KMS-11 (cell line): ENCODE results near the gene LST1.

Experiments
- H2AFZ ChIP-seq: fragments of 200-600 bp; sonication (generic); 2 replicates; pipeline ENCODE4 v1.6.1; 2016; ENCODE audit warnings: antibody characterized with exemption, mixed run types, low read depth
- H3K27ac ChIP-seq: fragments of 200-600 bp; sonication (generic); 2 replicates; pipeline ENCODE4 v1.6.1; 2016; ENCODE audit warnings: mild to moderate bottlenecking, mixed run types
- H3K27me3 ChIP-seq: fragments of 200-600 bp; sonication (generic); 2 replicates; pipeline ENCODE4 v1.6.1; 2017; ENCODE audit warnings: mild to moderate bottlenecking, low read depth, mixed run types, moderate library complexity; ENCODE audit not compliant: insufficient read depth
- H3K36me3 ChIP-seq: fragments of 200-600 bp; sonication (generic); 2 replicates; pipeline ENCODE4 v1.6.1; 2017; ENCODE audit warnings: mild to moderate bottlenecking, mixed run types; ENCODE audit not compliant: insufficient read depth
- H3K4me1 ChIP-seq: fragments of 200-600 bp; sonication (generic); 2 replicates; pipeline ENCODE4 v1.6.1; 2016; ENCODE audit warnings: mild to moderate bottlenecking, low read depth, mixed run types; ENCODE audit not compliant: poor library complexity, severe bottlenecking
- H3K4me2 ChIP-seq: fragments of 200-600 bp; sonication (generic); 2 replicates; pipeline ENCODE4 v1.7.0; 2016; ENCODE audit warnings: mild to moderate bottlenecking, mixed run types
- H3K4me3 ChIP-seq: fragments of 200-600 bp; sonication (generic); IDR thresholded peaks from 2 replicates; pipeline ENCODE4 v1.6.1; 2017; ENCODE audit warnings: low read depth, low read length, mixed read lengths; ENCODE audit not compliant: insufficient read depth
- H3K79me2 ChIP-seq: fragments of 200-600 bp; sonication (generic); 2 replicates; pipeline ENCODE4 v1.6.1; 2016; ENCODE audit warnings: low read depth, mixed run types; ENCODE audit not compliant: insufficient read depth
- H3K9ac ChIP-seq: fragments of 200-600 bp; sonication (generic); 2 replicates; pipeline ENCODE4 v1.6.1; 2016; ENCODE audit warnings: mild to moderate bottlenecking, mixed run types
- H4K20me1 ChIP-seq: fragments of 200-600 bp; sonication (generic); 2 replicates; pipeline ENCODE4 v1.6.1; 2016; ENCODE audit warnings: mild to moderate bottlenecking, mixed run types; ENCODE audit not compliant: insufficient read depth
- CTCF ChIP-seq: fragments of 200-600 bp; sonication (generic); conservative IDR thresholded peaks from 2 replicates; pipeline ENCODE4 v1.6.1; 2017; ENCODE audit warnings: low read depth, mild to moderate bottlenecking, antibody characterized with exemption, low read length, moderate library complexity, mixed read lengths

LST1 gene

GRCh38 chr6:31576897-31577578 is 9.0 kb upstream of the LST1 start:
- Histone ChIP-seq H3K36me3 (no peaks in the 10 kb centered on the region), H3K27ac (no peak overlapping the region), H3K4me1 (peaks cover 20% of the 10 kb centered on the region), H4K20me1 (no peaks in the 10 kb centered on the region), H3K27me3 (peaks cover 59% of the 10 kb centered on the region), H3K79me2 (no peaks in the 10 kb centered on the region), H3K4me2 (no peak overlapping the region), H2AFZ (no peak overlapping the region), H3K4me3 (no peak overlapping the region), H3K9ac (no peak overlapping the region)
- no peak for TF ChIP-seq CTCF

GRCh38 chr6:31577579-31577966 is 8.5 kb upstream of the LST1 start:
- no peak overlapping the region for H3K4me2 ChIP-seq
- TF ChIP-seq CTCF = no peak
- H3K4me3 ChIP-seq = no peak overlapping the region
- H3K9ac ChIP-seq = no peak overlapping the region
- no peaks in the 10 kb centered on the region for H3K36me3 ChIP-seq
- peaks cover 54% of the 10 kb centered on the region for H3K27me3 ChIP-seq
- H3K79me2 ChIP-seq = no peaks in the 10 kb centered on the region
- H4K20me1 ChIP-seq = no peaks in the 10 kb centered on the region
- H3K4me1 ChIP-seq = peaks cover 20% of the 10 kb centered on the region
- H3K27ac ChIP-seq = no peak overlapping the region
- H2AFZ ChIP-seq = no peak overlapping the region

GRCh38 chr6:31578184-31579118 is 7.6 kb upstream of the LST1 start:
- H3K79me2 ChIP-seq = no peaks in the 10 kb centered on the region
- no peak overlapping the region for H3K9ac ChIP-seq
- H3K4me2 ChIP-seq = no peak overlapping the region
- no peaks in the 10 kb centered on the region for H4K20me1 ChIP-seq
- peaks cover 50% of the 10 kb centered on the region for H3K27me3 ChIP-seq
- TF ChIP-seq CTCF = no peak
- H3K4me1 ChIP-seq = peaks cover 25% of the 10 kb centered on the region
- no peak overlapping the region for H3K4me3 ChIP-seq
- no peak overlapping the region for H2AFZ ChIP-seq
- H3K36me3 ChIP-seq = no peaks in the 10 kb centered on the region
- no peak overlapping the region for H3K27ac ChIP-seq

- Histone ChIP-seq H3K36me3 (no peaks in the 10 kb centered on the region), H3K4me1 (peaks cover 25% of the 10 kb centered on the region), H3K4me3 (no peak overlapping the region), H3K27me3 (peaks cover 44% of the 10 kb centered on the region), H3K9ac (no peak overlapping the region), H2AFZ (no peak overlapping the region), H3K79me2 (no peaks in the 10 kb centered on the region), H3K4me2 (no peak overlapping the region), H4K20me1 (no peaks in the 10 kb centered on the region), H3K27ac (no peak overlapping the region)
- no peak for TF ChIP-seq CTCF
These were observed 7.0 kb upstream of the LST1 start for GRCh38 chr6:31579119-31579505.
